Stimulated activated CD4-positive, alpha-beta T cell treated with anti-CD3 and anti-CD28 coated beads, Interleukin-2, amount 100 ng/mL, for 4 hours (primary cell): ENCODE measurements around the gene SPNS1.
"Not testable (repeated sequence)": the region's sequence is repeated elsewhere in the genome, so short reads cannot be mapped to it uniquely, and the experiment has no call there.

ENCODE experiments used
- DNase-seq: peaks from one replicate; pipeline ENCODE4 v3.0.0-alpha.2; 2020; ENCODE audit warnings: low read depth

The SPNS1 gene

DNA sequence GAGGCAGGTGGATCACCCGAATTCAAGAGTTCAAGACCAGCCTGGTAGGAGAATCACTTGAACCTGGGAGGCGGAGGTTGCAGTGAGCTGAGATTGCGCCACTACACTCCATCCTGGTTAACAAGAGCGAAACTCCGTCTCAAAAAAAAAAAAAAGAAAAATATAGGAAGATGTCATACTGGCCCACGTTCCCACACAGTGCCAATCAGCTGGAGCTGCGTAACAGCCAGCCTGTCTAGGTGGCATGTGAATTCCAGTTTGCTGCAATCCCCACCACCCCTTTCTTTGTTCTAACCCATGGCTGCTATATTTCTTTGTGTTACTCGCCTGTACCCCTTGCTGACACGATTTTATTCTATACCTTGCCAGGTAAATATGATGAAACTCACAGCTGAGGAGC is 16.4 kb upstream of the SPNS1 start:
- no peak for DNase-seq

DNA sequence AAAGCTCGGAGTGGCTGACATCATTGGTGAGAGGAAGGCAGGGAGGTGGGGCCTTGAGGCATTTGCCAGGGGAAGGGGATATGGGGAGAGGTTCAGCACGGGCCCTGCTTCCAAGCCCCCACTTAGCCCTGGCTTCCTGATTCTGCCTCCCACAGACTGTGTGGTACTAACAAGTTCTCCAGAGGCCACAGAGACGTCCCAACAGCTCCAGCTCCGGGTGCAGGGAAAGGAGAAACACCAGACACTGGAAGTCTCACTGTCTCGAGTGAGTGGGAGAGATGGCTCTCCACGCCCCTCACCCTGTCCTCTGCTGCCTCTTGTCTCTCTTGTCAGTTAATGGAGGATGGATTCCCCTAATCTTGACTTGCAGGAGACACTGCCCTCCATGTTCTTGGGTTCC is 15.7 kb upstream of the SPNS1 start:
- DNase-seq = no peak

DNA sequence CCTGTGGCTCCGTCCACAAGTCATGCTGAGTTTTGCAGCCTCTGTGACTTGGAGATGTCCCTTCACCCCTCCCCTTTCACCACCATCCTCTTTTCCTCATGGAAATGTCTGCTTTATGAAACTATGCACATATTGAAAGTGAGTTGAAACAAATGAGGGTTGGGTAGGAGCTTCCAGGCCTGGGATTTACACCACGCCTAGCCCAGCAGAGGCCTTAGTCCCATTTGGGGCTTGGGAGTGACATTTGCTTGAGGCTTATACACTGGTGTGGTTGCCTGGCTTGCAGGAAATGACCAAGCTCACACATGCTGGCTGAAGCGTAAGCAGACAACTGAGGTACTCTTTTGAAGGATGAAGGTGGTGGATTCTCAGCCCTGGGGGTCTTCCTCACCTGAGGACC is 10.5 kb upstream of the SPNS1 start:
- DNase-seq = no peak

DNA sequence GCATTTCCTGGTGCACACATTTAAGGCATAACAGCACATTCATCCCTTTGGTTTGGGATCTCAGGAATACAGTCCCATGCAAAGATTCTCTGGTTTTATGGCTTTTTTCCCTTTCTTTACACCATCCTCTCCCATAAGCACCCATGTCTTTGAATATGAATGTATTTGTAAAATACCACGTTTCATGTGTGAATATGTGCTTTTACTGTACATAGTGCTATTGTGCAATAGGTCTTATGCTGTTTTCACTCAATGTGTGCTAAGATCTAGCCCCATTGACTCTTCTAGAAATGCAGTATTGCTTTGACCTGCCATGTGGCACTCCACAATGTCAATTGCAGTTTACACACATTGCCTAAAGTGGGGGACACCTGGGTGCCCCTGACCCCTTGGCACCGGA is 10.1 kb upstream of the SPNS1 start:
- DNase-seq = no peak

DNA sequence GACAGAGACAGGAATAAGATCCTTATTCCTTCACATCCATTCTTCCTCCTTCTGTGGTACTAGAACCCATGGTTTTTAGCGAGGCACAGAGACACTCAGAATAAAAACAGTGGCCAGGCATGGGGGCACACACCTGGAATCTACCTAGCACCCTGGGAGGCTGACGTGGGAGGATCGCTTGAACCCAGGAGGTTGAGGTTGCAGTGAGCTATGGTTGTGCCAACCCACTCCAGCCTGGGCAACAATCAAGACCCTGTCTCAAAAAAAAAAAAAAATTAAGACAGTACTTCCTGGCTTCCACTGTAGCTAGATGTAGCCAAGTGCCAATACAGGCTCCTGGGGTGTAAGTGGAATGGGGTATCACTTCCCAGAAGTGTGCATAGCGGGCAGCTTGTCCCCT is 7.4 kb upstream of the SPNS1 start:
- no peak for DNase-seq

DNA sequence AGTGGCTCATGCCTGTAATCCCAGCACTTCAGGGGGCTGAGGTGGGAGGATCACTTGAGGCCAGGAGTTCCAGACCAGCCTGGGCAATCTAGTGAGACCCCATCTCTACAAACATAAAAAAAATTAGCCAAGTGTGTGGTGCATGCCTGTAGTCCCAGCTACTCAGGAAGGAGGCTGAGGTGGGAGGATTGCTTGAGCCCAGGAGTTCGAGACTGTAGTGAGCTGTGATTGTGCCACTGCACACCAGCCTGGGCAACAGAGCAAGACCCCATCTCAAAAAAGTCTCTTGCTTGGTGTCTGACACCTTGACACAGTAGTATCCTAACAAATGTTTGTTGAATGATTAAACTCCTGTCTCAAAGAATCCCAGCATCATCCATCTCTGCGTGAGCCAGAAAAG is 4.9 kb upstream of the SPNS1 start:
- DNase-seq = not testable (repeated sequence)

DNA sequence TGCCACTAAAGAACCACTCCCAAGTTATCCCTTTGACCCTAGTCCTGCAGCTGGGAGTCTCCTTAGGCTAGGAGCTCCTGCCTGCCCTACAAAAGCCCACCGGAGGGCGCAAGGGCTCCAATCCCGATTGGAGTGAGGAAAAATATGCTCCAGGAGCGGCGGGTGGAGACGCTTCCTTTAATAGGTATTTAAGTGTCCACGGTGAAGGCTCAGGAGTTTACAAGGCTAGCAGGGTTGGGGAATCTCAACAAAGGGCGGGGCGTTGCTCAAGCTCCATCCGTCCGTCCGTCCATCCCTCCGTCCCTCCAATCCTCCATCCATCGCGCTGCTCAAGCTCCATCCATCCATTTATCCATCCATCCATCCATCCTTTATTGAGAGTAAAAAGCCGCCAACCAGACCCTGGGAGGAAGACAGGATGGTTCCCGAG is 556 bp upstream of the SPNS1 start:
- DNase-seq = no peak

DNA sequence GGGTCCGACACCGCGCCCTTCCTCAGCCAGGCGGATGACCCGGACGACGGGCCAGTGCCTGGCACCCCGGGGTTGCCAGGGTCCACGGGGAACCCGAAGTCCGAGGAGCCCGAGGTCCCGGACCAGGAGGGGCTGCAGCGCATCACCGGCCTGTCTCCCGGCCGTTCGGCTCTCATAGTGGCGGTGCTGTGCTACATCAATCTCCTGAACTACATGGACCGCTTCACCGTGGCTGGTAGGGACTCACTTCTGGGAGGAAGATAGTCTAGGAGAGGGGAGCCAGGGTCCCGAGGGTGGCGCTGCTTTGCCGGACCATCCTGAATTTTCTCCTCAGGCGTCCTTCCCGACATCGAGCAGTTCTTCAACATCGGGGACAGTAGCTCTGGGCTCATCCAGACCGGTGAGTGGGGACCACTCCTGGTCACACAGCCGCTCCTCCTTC is 601 bp downstream of the SPNS1 start:
- DNase-seq = no peak

DNA sequence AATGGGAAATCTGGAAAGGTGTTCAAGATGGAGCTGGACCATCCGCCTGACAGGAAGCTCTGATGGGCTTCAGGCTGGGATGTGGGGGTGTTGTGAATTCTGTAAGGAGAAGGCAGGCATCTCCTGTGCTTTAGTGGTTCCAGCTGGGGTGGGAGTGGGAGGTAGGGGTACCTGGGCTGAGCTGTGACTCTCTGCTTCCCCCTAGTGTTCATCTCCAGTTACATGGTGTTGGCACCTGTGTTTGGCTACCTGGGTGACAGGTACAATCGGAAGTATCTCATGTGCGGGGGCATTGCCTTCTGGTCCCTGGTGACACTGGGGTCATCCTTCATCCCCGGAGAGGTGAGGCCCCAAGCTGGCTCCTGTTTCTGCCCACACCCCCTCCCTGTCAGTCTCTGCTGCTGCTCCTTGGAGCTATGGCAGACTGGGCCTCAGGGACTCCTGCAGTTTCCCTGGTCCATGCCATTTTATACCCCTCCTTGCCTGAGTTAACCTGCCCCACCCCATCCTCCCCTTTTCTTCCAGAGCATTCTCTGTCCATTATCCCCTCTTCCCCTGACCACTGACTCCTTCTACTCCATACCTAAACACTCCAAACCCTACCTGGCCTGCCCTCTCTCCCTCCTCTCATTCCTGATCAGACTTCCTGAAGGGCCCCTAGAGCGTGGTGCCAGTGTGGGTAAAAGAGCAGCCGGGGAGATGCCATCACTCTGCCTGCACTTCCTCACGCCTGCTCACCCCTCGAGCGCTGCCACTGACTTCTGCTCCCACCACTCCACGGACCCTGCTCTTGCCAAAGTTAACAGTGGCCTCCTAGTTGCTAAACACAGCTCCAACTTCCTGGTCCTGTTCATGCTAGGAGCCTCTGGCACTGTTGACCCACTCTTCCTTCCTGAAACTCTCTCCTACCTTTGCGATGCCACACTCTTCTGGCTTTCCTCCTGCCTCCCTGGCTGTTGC is 3.4 kb downstream of the SPNS1 start:
- DNase-seq = no peak

DNA sequence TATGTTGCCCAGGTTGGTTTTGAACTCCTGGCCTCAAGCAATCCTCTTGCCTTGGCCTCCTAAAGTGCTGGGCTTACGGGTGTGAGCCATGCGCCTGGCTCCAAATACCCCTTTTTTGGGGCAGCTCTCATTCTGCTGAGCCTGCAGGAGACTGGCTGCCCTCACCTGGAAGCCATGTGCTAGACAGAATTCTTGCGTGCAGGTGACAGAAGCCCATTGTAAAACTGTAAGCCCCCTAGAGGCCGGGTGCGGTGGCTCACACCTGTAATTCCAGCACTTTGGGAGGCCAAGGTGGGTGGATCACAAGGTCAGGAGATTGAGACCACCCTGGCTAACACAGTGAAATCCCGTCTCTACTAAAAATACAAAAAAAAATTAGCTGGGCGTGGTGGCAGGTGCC is 5.8 kb downstream of the SPNS1 start:
- DNase-seq = not testable (repeated sequence)

DNA sequence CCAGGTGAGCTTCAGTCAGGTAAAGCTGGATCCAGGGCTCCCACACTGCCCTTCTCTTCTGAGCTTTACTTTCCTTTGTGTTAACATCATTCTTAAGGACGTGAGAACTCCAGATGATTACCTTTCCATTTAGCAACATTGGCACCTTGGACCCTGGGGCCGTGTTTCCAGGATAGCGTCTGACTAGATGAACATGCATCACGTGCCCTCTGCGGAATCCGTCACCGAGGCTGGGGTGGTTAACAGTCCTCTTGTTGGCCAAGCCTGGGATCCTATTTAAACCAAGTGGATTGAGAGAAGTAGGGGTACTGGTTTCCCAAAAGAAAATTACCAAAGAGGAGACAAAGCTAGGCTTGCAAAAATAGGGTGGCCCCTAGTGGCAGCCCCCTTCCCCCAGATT is 6.4 kb downstream of the SPNS1 start:
- DNase-seq = no peak

DNA sequence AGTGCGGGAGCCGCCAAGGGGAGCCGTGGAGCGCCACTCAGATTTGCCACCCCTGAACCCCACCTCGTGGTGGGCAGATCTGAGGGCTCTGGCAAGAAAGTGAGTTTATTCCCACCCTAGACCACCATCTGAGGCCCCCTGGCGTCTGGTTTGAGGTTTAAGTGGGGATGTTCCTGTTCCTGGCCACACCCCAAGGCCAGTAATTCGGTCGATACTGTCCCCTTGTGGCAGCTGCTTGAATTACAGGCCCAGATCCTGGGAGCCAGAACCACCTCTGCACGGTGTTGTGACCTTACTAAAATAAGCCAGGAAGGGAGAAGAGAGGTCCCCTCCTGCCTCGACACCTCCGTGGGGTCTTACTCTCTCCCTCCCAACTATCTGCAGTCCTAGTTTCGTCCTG is 6.9 kb downstream of the SPNS1 start:
- DNase-seq = no peak

DNA sequence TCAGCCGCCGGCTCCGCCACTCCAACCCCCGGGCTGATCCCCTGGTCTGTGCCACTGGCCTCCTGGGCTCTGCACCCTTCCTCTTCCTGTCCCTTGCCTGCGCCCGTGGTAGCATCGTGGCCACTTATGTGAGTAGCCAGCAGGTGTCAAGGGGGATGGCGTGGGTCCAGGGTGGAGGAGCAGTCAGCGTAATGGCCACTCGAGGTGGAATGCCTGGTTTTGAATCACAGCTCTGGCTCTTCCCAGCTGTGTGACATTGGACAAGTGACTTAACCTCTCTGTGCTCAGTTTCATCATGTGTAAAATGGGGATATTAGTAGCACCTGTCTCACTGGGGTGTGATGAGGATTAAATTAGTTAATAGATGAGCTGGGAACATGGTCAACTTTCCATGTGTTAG is 7.8 kb downstream of the SPNS1 start:
- DNase-seq = no peak

DNA sequence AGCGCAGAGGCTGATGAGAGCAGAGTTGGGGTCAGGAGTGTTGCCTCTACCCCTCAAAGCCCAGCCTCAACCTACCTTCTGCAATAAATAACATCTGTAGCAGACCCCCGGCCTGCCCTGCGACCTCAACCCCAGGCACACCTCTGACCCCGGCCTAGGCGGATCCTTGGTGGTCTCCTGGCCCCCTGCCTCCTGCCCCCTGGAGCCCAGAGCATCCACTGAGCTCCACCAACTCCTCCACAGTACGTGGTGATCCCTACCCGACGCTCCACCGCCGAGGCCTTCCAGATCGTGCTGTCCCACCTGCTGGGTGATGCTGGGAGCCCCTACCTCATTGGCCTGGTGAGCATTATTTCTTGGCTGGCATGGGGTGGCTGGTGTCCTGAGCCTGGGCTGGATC is 8.4 kb downstream of the SPNS1 start:
- DNase-seq = no peak

DNA sequence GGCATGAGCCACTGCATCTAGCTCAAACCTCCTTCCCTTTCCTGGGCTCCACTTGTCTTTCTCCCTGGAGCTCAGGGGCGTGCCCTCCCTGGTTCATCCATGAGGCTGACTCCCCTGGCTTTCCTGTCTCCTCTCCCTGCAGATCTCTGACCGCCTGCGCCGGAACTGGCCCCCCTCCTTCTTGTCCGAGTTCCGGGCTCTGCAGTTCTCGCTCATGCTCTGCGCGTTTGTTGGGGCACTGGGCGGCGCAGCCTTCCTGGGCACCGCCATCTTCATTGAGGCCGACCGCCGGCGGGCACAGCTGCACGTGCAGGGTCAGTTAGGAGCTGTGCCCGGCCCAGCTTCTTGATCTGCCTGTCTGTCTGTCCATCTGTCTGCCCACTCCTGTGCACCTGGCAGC is 9.1 kb downstream of the SPNS1 start:
- no peak for DNase-seq

DNA sequence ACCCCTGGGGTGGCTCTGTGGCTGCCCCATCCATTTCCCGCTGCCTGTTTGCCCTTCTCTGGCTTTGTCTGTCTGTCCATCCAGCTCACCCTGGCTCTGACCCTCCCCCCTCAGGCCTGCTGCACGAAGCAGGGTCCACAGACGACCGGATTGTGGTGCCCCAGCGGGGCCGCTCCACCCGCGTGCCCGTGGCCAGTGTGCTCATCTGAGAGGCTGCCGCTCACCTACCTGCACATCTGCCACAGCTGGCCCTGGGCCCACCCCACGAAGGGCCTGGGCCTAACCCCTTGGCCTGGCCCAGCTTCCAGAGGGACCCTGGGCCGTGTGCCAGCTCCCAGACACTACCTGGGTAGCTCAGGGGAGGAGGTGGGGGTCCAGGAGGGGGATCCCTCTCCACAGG is 9.5 kb downstream of the SPNS1 start:
- DNase-seq = no peak

DNA sequence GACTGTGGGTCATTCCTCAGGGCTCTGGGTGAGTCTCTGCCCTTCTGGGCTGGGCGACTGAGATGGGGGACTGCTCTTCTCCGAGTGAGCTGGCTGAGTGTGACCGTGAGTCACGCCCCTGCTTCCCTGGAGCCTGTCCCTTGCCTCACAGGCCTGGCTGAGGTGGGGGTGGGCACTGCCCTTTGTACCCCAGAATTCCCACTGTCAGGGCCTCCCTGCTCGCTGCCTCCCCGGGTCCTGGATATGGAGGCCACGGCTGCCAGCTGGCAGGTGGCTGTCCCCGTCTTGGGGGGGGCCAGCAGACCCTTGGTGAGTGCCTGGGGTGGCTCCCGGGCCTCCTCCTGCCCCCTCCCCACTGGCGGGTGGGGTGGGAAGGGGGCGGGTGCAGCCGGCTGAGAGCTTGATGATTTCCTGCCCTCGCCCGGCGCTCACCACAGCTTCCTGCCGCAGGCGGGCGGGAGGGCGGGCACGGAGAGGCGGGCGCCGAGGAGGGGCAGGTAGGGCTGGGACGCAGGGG is 10.1 kb downstream of the SPNS1 start, which contains the start of gene LAT:
LAT (plus strand) TSS at position 434 of the 517 bp plus-strand sequence. CDS start 366 bp downstream, outside the sequence.
- DNase-seq = peak; percentile 77

DNA sequence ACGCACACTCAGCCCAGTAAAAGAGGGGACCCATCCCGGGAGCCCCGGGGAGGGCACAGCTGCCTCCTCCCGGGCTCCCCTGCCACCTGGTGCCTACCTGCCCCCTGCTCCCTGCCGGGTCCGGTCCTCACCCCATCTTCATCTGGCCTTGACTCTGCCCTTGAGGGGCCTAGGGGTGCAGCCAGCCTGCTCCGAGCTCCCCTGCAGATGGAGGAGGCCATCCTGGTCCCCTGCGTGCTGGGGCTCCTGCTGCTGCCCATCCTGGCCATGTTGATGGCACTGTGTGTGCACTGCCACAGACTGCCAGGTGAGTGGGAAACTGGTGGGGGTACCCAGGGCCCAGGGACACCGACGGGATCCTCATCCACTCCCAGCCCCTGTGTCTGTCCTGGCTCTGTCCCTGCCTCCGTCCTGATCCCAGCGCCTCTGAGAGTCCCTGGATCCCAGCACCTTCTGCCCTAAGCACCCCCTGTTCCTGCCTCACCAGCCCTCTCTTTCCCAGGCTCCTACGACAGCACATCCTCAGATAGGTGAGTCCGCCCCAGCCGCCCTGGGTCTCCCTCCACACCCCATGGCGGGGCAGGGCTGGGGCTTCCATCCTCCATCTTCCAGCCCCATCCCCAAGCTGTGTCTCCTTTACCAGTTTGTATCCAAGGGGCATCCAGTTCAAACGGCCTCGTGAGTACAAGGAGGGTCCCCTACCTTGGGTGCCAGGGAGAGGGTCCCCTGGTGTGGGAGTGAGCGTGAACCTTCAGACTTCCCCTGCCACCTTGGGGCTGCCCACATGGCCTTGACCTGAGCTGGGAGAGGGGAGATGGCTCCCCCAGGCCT is 10.8 kb downstream of the SPNS1 start:
- no peak for DNase-seq

DNA sequence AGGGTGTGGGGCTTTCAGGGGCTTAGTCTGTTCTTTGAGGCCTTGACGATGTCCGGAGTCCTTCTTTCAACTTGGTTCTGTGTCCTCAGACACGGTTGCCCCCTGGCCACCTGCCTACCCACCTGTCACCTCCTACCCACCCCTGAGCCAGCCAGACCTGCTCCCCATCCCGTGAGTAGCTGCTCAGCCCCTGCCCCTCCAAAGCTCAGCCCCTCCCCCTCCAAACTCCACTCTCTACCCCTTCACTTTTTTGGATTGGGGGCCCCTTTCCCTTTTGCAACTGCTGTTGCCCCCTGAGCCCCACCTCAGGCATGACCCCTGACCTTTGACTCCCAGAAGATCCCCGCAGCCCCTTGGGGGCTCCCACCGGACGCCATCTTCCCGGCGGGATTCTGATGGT is 11.5 kb downstream of the SPNS1 start:
- DNase-seq = no peak

DNA sequence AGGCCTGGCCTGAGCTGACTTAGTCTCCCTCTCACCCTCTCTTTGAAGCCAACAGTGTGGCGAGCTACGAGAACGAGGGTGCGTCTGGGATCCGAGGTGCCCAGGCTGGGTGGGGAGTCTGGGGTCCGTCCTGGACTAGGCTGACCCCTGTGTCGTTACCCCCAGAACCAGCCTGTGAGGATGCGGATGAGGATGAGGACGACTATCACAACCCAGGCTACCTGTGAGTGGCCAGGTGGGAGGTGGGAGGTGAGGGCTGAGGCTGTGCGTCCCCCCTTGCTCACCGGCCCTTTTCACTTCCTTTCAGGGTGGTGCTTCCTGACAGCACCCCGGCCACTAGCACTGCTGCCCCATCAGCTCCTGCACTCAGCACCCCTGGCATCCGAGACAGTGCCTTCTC is 11.9 kb downstream of the SPNS1 start:
- DNase-seq = no peak

DNA sequence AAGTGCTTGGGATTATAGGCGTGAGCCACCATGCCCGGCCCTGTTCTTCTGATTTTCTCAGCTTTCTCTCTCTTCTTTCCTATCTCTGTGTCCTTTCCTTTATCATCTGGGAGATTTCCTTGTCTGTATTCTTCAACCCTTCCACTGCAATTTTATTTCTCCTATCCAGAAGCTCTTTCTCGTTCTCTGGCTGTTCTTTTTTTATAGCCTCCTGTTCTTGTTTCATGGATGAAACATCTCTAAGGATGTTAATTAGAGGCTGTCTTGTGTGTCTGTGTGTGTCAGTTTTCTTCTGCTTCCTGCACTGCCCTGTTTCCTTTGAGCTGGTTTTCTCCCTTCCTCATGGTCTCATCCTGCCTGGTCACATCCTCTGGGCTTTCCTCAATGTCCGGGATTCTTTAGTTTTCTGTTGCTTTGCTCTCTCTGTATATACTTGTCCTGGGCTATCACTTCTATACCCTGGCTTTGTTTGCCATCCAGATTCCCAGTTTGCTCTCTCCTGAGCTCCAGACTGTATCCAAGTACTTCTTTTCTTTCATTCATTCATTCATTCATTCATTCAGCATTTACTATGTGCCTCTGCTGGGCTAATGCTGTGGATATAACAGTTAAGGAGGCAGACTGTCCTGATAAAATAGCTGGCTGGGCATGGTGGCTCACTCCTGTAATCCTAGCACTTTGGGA is 12.7 kb downstream of the SPNS1 start:
- DNase-seq = no peak

DNA sequence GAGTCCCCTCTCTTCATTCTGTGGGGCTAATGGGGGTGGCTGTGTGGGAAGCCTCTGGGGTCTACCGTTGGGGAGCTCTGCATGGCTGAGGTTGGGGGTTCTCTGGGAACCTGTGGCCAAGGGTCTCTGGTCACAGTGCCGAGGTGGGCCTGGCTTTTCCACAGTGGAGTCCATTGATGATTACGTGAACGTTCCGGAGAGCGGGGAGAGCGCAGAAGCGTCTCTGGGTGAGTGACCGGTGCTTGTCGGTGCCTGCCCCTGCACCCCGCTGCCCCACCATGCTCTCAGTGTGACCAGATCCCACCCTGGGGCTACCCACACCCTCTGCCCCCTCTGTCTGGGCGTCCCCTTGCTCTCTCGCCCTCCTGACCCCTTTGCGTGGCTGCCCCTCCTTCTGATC is 14.8 kb downstream of the SPNS1 start:
- DNase-seq = no peak
